Forelimb muscle (tissue), 1 donor: ENCODE measurements around the gene SLC51A. TPM values are rescaled to one million over a fixed set of nuclear protein-coding genes. Genes with fewer than 3 reads are reported as not detected.

ENCODE experiments used
- DNase-seq: peaks from one replicate; pipeline ENCODE4 v3.0.0-alpha.2; 2013; ENCODE audit warnings: low read depth
- polyA plus RNA-seq: library from polyadenylated mRNA; unstranded; fragments of 120-200 nt; gene quantifications from one replicate; pipeline ENCODE4 v1.2.1, GENCODE V29; 2013; ENCODE audit not compliant: insufficient read length

SLC51A gene
- polyA plus RNA-seq, 1 donor, result 9.9 TPM

DNA sequence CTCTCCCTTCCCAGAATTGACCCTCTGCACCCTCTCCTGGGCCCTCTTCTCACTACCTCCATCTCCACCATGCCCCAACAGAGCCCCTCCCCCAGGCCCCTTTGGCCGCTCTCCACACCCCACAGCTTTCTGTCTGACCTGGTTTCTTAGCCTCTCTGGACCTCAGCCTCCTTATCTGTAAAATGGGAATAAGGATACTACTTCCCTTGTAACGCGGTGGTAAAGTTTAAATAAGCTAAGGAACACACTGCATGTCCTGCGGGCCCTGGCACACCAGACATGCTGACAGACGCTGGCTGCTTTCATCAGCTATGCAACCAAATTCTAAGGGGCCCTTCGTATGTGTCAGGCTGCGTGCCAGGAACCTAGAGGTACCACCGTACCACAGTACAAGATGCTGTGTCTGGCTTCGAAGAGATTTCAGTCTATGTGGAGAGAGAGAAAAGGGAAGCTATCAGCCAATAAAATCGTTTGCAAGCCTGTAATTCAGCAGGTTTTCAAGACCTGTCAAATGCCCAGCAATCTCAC is 777 bp upstream of the SLC51A start:
- DNase-seq, result no peak

DNA sequence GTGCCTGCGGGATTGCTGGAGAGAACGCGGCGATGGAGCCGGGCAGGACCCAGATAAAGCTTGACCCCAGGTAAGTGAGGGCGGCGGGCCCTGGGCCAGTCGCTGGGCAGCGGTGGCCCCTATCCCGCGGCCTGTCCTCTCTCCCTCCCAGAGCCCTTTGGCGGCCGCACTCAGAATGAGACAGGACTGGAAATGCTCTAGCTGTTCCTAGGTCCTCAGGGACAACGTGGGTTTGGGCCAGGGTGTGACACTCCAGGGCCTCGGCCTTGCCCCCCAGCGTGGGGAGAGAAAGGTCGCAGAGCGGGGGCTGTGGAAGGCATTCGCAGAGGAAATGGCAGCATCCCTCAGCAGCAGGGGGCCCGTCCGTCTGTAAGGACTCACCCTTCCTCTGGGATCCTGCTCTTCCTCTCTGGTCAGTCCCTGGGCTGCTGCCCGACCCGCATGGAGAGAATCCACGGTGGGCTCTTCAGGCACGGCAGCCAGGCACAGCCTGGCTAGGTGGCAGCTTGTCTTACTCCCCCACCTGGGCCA is 412 bp downstream of the SLC51A start:
- no peak for DNase-seq

DNA sequence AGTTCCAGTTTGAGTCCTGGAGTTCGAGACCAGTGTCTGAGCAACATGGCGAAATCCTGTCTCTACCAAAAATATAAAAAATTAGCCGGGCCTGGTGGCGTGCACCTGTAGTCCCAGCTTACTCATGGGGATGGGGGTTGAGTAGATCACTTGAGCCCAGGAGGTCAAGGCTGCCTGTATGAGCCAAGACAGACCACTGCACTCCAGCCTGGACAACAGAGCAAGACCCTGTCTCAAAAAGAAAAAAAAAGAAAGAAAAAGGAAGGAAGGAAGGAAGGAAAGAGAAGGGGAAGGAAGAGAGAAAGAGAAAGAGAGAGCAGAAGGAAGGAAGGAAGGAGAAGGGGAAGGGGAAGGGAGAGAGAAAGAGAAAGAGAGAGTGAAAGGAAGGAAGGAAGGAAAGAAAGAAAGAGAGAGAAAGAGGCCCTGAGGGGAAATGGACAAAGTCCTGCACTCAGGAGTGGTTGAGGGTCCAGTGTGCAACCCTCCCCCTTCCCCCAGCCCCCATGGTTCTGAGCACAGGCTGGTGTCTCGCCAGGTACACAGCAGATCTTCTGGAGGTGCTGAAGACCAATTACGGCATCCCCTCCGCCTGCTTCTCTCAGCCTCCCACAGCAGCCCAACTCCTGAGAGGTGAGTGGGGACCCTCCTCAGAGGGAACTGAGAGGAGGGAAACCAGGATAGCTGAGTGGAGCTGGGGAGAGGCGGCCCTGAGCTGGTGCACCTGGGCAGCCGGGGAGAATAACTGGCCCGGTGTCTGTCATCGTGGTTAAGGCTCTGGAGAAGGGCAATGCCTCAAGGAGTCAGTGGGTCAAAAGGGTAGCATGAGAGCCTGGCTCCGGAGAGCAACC is 1.2 kb downstream of the SLC51A start:
- DNase-seq, result no peak

DNA sequence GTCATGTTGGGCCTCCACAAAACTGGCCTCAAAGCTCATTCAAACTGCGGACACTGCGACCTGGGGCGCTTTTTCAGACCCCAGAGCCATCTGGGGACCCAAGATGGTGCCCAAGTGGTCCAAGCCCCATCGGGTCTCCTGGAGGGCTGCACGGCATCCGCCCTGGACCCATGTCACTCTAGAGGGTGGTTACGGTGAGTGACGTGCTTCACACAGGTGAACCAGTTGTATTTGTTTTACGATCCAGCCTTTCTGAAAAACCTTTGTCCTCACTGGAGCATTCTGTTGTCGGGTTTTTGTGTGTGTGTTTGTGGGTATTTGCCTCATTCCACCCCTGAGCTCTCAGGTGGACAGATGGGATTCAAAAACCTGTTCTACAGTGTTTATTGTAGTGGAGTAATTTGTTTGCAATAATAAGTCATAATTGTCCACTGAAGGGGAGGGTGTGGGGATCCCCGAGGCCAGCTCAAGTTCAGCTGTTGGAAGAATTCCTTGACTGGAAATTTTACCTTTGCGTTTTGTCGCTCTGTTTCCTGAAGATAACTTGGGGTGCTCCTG is 1.9 kb downstream of the SLC51A start:
- no peak for DNase-seq

DNA sequence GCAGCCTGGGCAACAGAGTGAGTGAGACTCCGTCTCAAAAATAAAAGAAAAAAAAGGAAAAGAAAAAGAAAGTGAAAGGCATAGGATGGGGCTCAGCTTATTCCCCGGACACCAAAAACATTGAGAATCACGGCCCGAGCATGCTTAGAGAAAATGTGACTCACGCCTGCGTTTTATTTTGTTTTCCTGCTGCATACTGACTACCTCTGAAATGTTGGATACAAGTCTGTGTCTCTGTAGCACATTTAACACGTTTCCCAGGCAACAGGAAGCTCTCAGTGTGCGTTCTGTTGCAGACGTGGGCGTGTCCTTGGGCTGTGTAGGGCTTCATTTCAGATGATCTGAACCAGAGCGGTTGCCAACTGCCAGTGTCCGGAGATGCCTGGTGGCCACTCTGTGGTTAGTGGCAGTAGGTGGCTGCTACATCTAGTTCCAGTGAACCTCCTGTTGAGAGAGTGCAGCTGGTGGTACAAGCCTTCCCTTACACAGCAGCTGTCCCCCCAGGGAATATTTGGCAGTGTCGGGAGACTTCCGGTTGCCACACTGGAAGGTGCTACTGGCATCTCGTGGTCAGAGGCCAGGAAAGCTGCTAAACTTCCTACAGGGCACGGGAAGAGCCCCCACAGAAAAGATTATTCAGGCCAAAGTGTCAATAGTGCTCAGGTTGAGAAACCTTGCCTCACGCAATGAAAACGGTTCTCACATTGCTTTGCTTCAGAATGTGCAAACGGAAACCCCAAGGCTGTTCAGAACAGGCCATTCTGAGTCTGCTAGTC is 3.0 kb downstream of the SLC51A start:
- peak; percentile 80 for DNase-seq

DNA sequence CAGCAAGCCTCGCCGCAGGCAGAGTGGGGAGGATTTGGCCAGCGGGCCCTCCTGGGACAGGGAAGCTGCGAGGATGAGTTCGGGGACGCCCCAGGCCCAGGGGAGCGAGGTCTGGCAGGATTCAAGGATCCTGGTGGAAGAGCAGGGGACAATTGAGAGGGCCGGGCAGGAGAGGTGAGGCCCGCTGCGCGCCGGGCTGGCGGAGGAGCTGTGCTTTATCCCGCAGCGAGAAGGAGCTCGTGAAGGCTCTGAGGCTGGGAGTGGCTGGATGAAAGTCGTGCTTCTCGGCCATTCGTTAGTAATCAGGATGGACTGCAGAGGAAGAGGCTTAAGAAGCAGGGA is 3.6 kb downstream of the SLC51A start:
- DNase-seq, result no peak

DNA sequence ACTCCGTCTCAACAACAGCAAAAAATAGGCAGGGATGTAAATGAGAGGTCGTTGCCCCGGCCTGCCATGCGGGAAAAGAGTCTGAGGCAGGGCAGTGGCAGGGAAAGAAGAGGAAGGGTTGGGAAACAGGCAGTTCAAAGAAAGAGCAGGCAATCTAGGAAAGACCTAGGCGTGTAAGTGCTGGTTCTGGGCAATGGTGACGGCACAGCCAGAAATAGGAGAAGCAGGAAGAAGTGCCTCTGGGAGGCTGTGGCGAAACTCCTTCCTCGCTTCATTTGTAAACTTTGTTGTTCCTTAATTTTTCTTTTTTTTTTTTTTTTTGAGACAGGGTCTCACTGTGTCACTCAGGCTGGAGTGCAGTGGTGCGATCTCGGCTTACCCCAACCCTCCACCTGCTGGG is 4.3 kb downstream of the SLC51A start:
- no peak for DNase-seq

DNA sequence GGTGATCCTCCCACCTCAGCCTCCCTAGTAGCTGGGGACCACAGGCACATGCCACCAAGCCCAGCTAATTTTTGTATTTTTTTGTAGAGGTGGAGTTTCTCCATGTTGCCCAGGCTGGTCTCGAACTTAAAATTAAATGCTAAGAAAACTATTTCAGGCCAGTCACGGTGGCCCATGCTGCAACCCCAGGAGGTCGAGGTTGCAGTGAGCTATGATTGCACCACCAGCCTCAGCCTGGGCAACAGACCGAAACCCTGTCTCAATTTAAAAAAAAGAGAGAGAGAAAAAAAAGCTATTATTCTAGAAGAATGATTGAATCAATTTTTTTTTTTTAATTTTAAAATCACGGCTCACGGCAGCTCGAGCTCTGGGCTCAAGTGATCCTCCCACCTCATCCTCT is 4.7 kb downstream of the SLC51A start:
- no peak for DNase-seq

DNA sequence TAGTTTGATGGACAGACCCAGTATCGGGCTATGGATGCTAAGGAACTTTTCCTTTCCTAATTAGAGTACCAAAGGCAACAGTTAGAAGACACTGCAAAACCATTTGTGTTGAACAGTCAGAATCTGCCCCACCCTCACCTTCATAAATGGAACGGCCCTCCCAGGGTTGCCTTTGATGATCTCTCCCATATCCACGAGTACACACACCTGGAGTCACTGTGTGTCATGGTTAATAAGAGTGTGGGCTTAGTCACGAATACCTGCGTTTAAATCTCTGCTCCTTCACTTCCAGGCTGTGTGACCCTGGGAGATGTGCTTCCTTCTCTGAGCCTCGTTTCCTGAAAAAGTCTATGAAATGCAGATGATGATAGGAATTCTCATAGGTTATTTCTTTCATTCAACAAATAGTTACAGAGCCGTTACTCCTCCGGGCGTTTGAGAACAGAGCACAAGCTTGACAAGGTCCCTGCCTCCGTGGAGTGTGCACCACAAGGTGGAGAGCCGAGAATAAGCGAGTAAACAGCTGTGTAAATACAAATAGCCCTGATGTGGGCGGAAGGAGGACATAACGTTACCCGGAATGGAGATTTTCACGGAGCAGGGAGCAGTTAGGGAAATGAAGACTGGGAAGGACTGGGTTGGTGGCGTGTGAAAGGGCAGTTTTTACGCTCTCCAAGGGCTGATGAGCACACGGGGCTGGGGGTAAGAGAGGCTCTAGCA is 6.7 kb downstream of the SLC51A start:
- no peak for DNase-seq

DNA sequence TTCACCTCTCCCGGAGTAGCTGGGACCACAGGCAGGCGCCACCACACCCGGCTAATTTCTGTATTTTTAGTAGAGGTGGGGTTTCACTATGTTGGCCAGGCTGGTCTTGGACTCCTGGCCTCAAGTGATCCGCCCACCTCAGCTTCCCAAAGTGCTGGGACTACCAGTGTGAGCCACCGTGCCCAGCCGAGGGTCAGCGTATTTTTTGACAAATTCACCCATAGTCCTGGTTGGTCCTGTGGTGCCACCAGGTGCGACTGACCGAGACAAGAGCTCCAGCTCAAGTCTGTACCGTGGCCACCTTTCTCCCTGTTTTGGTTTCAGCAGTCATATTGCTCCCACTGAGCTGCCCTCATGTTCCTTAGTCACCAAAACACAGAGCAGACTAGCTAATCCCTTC is 8.8 kb downstream of the SLC51A start:
- no peak for DNase-seq

DNA sequence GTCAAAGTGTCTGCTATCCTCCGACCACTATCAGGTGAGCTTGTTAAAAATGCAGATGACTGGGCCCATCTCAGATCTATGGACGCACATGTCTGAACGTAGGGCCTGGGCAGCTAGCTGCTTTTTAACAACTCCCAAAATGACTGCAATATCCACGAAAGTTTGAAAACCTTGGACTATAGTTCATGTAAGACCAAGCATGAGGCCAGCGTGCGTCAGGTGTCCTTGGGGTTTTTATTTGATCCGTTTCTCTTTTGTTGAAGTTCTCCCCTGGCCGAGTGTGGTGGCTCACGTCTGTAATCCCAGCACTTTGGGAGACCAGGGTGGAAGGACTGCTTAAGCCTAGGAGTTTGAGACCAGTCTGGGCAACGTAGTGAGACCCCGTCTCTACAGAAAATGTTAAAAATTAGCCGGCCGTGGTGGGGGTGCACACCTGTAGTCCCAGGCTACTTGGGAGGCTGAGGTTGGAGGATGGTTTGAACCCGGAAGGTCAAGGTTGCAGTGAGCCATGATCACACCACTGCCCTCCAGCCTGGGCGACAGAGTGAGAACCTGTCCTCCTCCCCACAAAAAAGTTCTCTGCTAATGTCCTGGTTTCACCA is 9.5 kb downstream of the SLC51A start:
- no peak for DNase-seq

DNA sequence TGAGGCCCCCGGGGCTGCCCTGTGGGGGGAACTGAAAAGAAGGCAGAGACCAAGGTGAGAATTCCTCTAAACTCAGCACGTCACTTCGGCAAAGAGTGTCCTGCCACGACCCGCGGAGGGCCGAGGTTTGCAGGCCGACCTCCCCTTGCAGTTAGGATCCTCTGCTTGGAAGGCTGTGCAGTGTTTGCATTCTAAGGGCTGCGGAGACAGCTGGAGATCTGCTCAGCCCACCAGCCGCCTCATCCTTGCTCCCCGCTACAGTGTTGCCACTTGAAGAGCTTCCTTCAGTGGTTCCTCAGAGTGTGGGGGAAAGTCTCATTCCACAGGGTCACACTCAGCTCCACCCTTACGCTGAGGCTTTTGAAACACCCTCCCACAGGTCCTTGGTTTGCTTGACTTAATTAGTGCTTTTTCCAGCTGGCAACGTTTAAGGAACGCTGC is 10.8 kb downstream of the SLC51A start:
- no peak for DNase-seq

DNA sequence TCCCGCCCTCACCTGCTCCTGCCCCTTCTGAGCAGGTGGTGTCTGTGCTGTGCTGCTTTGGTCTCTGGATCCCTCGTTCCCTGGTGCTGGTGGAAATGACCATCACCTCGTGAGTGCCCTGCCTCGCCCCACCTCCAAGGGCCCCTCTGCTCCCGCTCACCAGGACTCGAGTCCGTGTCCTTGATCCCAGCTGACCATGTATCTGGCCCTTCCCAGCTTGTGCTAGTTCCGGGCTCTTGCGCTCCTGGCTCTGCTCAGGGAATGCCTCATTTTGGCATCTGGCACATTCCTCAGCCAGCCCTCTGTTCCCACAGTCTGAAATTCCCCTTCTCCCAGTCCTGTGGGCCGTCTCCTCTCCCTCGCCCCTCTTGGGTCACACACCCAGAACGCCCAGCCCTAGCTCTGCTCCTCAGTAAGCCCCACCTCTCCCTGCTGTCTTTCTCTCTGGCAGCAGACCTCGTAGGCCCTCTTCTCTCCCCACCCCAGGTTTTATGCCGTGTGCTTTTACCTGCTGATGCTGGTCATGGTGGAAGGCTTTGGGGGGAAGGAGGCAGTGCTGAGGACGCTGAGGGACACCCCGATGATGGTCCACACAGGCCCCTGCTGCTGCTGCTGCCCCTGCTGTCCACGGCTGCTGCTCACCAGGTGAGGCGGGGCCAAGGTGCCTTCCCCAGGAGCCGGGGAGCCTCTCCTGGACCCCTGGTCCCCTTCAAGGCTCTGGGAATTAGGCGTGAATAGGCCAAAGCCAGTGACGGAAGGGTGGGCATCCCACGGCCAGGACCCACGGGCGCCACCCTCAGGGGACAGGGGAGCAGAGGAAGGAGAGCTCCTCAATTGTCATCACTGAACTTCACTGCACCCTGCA is 11.5 kb downstream of the SLC51A start:
- DNase-seq, result no peak

DNA sequence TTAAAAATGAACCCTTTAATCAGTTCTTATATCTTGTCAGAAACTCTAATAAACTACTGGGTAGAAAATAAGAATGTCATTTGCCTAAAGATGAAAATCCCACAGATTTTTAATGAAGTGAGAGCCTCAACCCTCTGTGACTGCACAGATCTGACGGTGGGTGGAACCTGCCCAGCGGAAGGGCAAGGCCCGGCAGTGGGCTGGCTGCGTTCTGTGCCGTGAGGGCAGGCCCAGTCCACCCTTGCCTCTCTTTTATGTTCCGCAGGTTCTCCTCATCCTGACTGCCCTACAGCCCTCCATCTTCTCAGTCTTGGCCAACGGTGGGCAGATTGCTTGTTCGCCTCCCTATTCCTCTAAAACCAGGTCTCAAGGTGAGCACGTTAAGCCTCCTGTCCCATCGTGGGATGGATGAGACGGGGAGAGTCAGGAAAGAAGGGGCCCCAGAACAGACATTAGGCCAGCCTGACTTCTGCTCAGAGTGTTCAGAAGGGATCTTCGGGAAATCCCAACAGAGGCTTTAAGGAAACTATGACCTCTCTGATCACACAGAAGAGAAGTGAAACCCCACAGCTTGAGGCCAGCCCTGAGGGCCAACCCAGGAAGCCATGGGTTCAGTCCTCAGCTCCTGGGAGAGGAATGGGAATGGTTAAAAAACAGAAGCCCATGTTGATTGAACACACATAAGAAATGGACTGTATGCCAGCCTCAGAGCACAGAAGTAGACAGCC is 16.0 kb downstream of the SLC51A start:
- no peak for DNase-seq

DNA sequence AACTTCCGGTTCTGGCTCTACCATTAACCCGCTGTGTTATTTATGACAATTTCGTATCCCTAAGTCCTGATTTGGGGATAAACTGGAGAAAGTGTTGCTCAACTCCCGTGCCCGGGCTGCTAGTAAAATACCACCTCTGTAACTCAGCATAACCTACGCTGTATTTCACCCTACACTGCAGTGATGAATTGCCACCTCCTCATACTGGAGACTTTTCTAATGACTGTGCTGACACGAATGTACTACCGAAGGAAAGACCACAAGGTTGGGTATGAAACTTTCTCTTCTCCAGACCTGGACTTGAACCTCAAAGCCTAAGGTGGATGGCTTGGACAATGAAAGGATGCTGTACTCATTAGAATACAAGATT is 16.5 kb downstream of the SLC51A start:
- no peak for DNase-seq

DNA sequence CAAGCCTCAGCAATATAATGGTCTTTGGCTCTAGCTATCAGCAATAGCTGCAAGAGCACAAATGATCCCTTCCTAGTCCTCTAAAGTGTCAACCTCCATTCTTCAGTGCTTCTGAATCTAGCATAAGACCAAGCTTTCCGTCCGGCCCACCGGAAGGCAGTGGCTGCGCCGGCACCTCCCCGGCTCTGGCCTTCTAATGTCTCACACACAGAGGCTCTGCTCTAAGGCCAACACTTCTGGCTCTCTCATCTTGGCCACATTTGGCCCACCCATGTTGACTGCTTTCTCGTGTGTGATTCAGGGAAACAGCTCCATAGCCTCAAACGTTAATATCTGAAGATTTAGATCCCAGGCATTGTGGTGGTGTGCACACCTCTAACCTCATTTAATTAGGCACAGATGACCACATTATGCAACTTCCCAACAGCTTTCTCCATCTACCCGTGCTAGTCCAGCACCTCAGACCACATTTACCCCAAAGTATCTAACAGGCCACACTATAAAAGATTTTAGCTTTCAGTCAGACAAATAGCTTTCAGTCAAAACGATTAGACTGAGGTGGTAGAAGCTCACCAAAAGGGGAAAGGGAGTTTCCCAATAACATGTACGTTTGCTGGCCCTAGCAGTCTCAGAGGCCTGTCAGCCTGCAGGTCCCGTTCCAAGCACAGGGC is 19.3 kb downstream of the SLC51A start:
- DNase-seq, result no peak

DNA sequence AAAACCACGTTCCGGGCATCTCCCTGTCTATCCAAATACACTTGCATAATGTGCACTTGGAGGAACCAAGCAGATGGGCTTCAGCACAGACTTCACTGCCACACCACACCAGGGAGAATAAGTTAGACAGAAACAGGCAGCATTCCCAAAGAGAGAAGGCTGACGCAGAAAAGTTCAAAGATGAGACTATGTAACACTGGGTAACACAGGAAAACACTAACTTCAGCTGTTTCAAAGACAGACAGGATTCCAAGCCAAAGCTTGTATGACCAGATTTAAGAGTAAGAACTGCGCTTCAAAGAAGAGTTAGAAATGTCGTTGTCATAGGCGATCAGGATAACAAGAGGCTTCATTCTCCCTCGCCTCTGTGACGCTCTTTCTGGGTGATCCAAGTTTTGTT is 19.9 kb downstream of the SLC51A start:
- no peak for DNase-seq

DNA sequence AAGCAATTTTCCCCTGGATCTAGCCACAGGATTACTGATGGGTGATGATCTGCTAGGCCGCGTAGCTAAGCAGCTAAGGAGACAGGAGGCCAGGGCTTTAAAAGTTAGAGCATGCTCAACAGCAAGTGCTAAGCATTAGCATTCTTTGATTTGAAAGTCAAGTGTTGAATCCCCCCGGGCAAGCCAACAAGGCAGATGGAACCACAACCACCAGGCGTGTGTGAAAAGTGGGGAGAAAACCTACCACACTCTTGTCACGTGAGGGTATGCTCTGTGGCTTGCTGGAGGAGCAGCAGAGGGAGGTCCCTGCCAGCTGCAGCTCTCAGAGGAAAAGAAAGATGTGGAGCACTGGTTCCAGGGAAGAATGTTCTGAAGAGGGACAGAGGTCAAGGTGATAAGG is 20.9 kb downstream of the SLC51A start:
- DNase-seq, result no peak
